CMK (cell line): Measurements from ENCODE around the gene S100A10.

Experiments
- DNase-seq: peaks from one replicate; pipeline ENCODE4 v3.0.0-alpha.2; 2010; ENCODE audit warnings: low read depth

S100A10 gene

DNA sequence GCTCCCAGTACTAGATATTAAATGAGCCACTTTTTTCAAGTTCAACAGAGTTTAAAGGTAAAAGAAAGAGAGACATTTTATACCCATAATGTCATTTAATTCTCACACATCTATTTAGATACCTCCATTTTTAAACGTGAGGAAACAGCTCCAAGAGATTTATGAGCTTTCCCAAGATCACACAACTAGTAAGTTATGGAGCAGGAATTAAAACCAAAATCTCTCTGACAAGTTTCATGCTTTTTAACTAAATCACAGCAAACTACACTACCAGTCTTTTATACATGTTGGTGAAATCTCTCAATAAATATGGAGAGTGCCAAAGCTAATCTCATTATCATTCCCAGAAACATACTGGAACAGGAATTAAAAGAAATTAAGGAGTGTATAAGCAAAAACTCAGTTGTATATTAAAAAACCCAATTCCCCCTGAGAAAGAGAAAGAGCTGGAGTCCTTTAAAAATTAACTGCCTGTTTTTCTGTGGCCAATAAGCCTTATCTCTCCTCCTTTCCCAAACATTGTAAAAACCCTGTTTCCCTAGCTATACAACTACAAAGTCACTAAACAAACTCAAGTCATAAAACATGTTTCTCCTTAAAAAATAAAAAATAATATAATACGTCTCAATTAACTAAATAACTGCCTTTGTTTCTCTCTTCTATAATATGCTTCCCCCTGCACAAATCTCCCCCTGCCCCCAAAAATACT, 57.6 kb downstream of the S100A10 start:
- no peak for DNase-seq

DNA sequence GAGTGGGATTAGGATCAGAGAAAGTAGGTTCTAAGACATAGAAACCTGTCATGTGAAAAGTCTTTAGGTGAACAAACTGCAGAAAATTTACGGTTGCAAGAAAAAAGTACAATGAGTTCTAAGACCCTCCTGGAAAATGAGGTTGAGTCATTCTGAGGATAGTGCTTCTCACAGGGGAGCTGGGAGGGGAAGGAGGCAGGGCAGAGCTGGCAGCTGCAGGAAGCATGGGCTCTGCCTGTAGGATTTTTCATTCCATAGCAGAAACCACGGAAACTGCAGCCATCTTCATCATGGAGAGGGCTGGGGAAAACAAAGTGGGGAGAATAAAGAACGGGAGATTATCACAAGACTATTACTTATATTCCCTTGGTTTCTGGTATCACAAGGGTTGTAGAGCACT, 58.5 kb downstream of the S100A10 start:
- no peak for DNase-seq

DNA sequence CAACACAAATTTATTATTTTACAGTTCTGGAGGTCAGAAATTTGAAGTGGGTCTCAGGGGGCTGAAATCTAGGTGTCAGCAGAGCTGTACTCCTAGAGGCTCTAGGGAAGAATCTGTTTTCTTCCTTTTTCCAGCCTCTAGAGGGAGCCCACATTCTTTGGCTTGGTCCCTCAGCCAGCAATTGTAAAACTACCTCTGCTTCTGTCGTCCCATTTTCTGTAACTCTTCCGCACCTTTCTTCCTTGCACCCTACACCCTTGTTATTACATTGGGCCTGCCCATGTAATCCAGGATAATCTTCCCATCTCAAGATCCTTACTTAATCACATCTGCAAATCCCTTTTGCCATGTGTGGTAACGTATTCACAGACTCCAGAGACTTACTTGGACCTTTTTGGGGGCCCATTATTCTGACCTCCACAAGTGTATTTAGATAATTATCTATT, 59.6 kb downstream of the S100A10 start:
- DNase-seq: no peak
